Measurements from ENCODE around the gene TMEM30B. TPM values are rescaled to one million over a fixed set of nuclear protein-coding genes. Genes with fewer than 3 reads are reported as not detected.
"Not testable (repeated sequence)": the region's sequence is repeated elsewhere in the genome, so short reads cannot be mapped to it uniquely, and the experiment has no call there.

Gene TMEM30B
- total RNA-seq, 4 donors from 2014 or later, result 0.83 to 4.4 (median 3.0) TPM

DNA sequence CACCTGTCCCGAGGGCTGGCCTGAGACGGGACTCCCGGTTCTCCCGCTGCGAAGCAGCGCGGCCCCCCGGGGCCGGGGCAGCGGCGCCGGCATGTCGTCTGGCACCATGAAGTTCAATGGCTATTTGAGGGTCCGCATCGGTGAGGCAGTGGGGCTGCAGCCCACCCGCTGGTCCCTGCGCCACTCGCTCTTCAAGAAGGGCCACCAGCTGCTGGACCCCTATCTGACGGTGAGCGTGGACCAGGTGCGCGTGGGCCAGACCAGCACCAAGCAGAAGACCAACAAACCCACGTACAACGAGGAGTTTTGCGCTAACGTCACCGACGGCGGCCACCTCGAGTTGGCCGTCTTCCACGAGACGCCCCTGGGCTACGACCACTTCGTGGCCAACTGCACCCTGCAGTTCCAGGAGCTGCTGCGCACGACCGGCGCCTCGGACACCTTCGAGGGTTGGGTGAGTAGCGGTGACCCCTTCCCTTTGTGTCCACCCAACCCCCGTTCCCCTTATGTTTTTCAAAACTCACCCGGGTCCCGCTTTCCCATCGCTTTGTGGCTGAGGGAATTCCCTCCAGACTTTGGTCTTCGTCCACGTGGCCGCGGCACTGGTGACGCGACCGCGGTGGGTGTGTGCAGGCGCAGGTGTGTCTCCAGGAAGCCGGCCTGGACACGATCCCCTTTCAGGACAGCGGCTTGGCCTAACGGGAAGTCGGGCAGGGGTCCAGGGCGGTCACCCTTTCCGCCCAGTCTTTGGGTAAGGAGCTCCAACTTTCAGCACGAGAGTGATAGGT lies 41.1 kb upstream of the TMEM30B start:
- Histone ChIP-seq H3K27me3 (peaks cover 0 to 49% (median 10%) of the 10 kb centered on the region in 4 donors), H3K4me1 (peaks cover 0 to 24% (median 19%) of the 10 kb centered on the region in 4 donors), H3K27ac (replicated peaks in 1 of 4) (peak overlapping the region; percentile 74 to 85 (median 79)), H3K4me3 (peak overlapping the region; percentile 62 to 72 (median 64)), H3K36me3 (no peaks in the 10 kb centered on the region), H3K9me3 (peaks cover 0 to 4% (median 0%) of the 10 kb centered on the region in 4 donors)
- no peak for TF ChIP-seq POLR2A (IDR thresholded peaks at IDR 0.05; ENCODE audit: low read depth)
- no peak for TF ChIP-seq EP300 (IDR thresholded peaks at IDR 0.05)
- TF ChIP-seq POLR2AphosphoS5 (IDR thresholded peaks at IDR 0.05), result peak; percentile 31 to 57
- TF ChIP-seq, protein P1, sequence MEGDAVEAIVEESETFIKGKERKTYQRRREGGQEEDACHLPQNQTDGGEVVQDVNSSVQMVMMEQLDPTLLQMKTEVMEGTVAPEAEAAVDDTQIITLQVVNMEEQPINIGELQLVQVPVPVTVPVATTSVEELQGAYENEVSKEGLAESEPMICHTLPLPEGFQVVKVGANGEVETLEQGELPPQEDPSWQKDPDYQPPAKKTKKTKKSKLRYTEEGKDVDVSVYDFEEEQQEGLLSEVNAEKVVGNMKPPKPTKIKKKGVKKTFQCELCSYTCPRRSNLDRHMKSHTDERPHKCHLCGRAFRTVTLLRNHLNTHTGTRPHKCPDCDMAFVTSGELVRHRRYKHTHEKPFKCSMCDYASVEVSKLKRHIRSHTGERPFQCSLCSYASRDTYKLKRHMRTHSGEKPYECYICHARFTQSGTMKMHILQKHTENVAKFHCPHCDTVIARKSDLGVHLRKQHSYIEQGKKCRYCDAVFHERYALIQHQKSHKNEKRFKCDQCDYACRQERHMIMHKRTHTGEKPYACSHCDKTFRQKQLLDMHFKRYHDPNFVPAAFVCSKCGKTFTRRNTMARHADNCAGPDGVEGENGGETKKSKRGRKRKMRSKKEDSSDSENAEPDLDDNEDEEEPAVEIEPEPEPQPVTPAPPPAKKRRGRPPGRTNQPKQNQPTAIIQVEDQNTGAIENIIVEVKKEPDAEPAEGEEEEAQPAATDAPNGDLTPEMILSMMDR (IDR thresholded peaks at IDR 0.05), result no peak
- 7% methylated on average over 16 of the region's 63 CpGs for WGBS
- intact Hi-C loops (cut with DNase I), result no loop called here
- no peak for DNase-seq (ENCODE audit: extremely low spot score)

DNA sequence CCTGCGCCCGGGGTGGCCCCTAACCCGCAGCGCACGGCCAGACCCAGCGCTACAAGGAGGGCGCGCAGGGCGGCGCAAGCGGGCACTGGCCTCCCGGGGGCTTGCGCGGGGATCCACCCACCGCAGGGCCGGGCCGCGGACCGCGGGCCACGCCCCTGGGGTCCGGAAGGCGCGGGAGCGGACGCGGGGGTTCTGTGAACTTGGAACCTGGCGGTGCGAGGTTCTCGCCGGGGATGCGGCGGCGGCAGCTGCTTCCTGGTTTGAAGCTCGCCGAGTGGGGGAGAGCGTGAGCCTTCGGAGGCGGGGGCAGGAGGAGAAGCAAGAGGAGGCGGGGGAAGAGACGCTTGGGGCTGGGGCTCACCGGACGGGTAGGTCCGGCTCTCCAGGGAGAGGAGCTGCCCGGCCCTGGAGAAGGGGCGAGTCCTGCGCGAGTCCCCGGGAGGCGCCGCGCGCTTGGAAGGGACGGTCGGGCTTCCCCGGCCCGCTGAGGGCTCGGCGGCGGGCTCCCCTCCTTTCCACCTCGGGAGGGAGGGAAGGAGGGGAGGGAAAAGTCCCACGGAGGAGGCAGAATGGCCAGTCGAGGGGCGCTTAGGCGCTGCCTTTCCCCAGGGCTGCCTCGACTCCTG lies 40.4 kb upstream of the TMEM30B start, which contains the start of gene PRKCH:
Gene PRKCH, plus strand, starts transcription at position 195 of the 626 bp plus-strand sequence. CDS start 523 bp downstream, outside the sequence.
- intact Hi-C loops (cut with DNase I), result no loop called here
- DNase-seq (ENCODE audit: extremely low spot score), result no peak
- peaks cover 0 to 49% (median 10%) of the 10 kb centered on the region in 4 donors for H3K27me3 ChIP-seq

DNA sequence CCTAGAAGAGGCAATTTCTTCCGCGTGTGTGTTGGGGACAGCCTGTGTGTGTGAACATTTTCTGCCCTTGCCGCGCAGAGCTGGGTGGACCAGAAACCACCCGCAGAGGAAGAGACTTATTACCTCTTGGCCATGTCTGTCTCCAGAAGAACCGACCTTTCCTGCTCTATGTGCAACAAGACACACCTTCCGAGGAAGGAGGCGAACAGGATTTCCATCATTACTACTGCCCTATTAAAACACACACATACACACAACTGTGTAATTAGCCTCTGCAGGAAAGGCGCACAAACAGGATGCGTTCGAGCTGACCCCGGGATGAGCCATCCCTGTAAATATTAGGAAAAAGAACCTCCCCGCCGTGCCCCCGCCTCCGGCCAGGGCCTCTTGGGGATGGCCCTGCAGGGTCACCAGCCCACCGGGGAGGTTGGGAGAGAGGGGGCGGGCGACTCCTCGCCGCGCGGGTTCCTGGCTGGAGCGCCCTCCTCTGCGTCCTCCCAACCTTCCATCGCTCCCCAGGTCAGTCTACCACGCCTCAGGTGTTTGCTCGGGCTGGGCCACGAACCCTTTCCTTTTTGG lies 39.8 kb upstream of the TMEM30B start:
- Histone ChIP-seq H3K9me3 (peaks cover 0 to 3% (median 0%) of the 10 kb centered on the region in 4 donors), H3K4me1 (peaks cover 0 to 23% (median 17%) of the 10 kb centered on the region in 4 donors), H3K36me3 (no peaks in the 10 kb centered on the region), H3K27ac (replicated peaks in 1 of 4) (peak overlapping the region; percentile 74 to 85 (median 79)), H3K27me3 (peaks cover 0 to 49% (median 10%) of the 10 kb centered on the region in 4 donors), H3K4me3 (peak overlapping the region; percentile 62 to 72 (median 64))
- intact Hi-C loops (cut with DNase I), result no loop called here
- TF ChIP-seq POLR2AphosphoS5 (IDR thresholded peaks at IDR 0.05) (peak; percentile 35 to 39), EP300 (IDR thresholded peaks at IDR 0.05) (no peak)
- 32% methylated on average over 27 of the region's 29 CpGs for WGBS
- no peak for DNase-seq (ENCODE audit: extremely low spot score)

More for the DNA sequence above, 40.4 kb upstream of the TMEM30B start, which contains the start of gene PRKCH:
- H3K4me3 ChIP-seq, result peak within 1 kb of the TSS; percentile 62 to 72 (median 64)
- TF ChIP-seq POLR2AphosphoS5 (IDR thresholded peaks at IDR 0.05) (peak; percentile 41 to 57), POLR2A (IDR thresholded peaks at IDR 0.05; ENCODE audit: low read depth) (no peak)
- TF ChIP-seq, protein P1 (IDR thresholded peaks at IDR 0.05), result peak in 1 of 3 experiments; percentile 3
- peak within 1 kb of the TSS; percentile 74 to 85 (median 79) for H3K27ac ChIP-seq (replicated peaks in 1 of 4)
- no peaks in the 10 kb centered on the region for H3K36me3 ChIP-seq
- peaks cover 0 to 23% (median 18%) of the 10 kb centered on the region in 4 donors for H3K4me1 ChIP-seq
- under 1% methylated on average over 38 of the region's 66 CpGs for WGBS
- H3K9me3 ChIP-seq, result peaks cover 0 to 4% (median 0%) of the 10 kb centered on the region in 4 donors

DNA sequence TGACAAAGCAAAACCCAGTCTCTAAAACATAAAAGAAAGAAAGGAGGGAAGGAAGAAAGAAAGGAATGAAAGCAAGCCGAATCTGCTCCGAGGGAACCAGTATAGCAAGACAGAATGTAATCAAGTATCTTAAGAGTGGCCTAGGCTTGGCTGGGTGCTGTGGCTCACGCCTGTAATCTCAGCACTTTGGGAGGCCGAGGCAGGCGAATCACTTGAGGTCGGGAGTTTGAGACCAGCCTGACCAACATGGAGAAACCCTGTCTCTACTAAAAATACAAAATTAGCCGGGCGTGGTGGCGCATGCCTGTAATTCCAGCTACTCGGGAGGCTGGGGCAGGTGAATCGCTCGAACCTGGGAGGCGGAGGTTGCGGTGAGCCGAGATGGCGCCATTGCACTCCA lies 39.0 kb upstream of the TMEM30B start:
- intact Hi-C loops (cut with DNase I), result not testable (repeated sequence)
- peaks cover 0 to 49% (median 10%) of the 10 kb centered on the region in 4 donors for H3K27me3 ChIP-seq
- peaks cover 0 to 23% (median 17%) of the 10 kb centered on the region in 4 donors for H3K4me1 ChIP-seq

DNA sequence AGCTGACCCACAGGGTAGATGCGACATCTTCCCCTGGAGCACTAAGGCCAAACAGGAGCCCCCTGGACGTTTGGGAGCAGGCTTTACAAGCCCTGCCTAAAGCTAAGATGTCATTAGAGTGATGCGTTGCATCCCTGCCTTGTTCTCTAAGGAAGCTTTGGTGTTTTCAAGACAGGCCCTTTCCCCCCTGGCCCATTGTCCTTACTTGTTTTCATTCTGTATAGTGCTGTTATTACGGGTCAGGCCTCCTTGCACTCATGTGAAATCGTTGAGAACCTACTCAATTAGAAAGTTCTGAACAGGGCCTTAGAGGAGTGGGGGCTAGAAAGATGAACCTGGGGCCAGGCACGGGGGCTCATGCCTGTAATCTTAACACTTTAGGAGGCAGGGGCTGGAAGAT lies 38.6 kb upstream of the TMEM30B start:
- WGBS, result 61% methylated on average over 6 of the region's 6 CpGs
- Histone ChIP-seq H3K27ac (replicated peaks in 1 of 4) (no peak overlapping the region), H3K4me1 (peaks cover 0 to 23% (median 17%) of the 10 kb centered on the region in 4 donors), H3K4me3 (no peak overlapping the region), H3K9me3 (no peaks in the 10 kb centered on the region), H3K36me3 (no peaks in the 10 kb centered on the region), H3K27me3 (peaks cover 0 to 49% (median 10%) of the 10 kb centered on the region in 4 donors)
- intact Hi-C loops (cut with DNase I), result no loop called here
- no peak for TF ChIP-seq POLR2AphosphoS5 (IDR thresholded peaks at IDR 0.05)
- TF ChIP-seq POLR2A (IDR thresholded peaks at IDR 0.05; ENCODE audit: low read depth), result no peak
- TF ChIP-seq, protein P1 (IDR thresholded peaks at IDR 0.05), result no peak
- no peak for TF ChIP-seq EP300 (IDR thresholded peaks at IDR 0.05)
- DNase-seq (ENCODE audit: extremely low spot score), result no peak

More for the DNA sequence above, 39.0 kb upstream of the TMEM30B start:
- not testable (repeated sequence) for H3K4me3 ChIP-seq; H3K9me3 ChIP-seq; H3K36me3 ChIP-seq; H3K27ac ChIP-seq (replicated peaks in 1 of 4); DNase-seq (ENCODE audit: extremely low spot score)
- 86% methylated on average over 16 of the region's 16 CpGs for WGBS
